Measurements from ENCODE around the gene MSI2.

Gene MSI2

GRCh38 chr17:57556977-57557376, 300.7 kb downstream of the MSI2 start:
- no peak for DNase-seq (ENCODE audit: low spot score)

- DNase-seq (ENCODE audit: low spot score), result no peak
These were observed 301.1 kb downstream of the MSI2 start for GRCh38 chr17:57557416-57557815.

- DNase-seq (ENCODE audit: low spot score), result no peak
These were observed 301.7 kb downstream of the MSI2 start for GRCh38 chr17:57557834-57558681.

GRCh38 chr17:57559226-57559625, 302.9 kb downstream of the MSI2 start:
- no peak for DNase-seq (ENCODE audit: low spot score)

GRCh38 chr17:57559634-57560318, 303.5 kb downstream of the MSI2 start:
- DNase-seq (ENCODE audit: low spot score), result no peak

GRCh38 chr17:57560319-57560705, 304.0 kb downstream of the MSI2 start:
- DNase-seq (ENCODE audit: low spot score), result no peak

GRCh38 chr17:57561072-57561861, 304.9 kb downstream of the MSI2 start:
- DNase-seq (ENCODE audit: low spot score), result no peak

GRCh38 chr17:57562184-57562698, 305.9 kb downstream of the MSI2 start:
- no peak for DNase-seq (ENCODE audit: low spot score)

GRCh38 chr17:57563958-57564357, 307.6 kb downstream of the MSI2 start:
- DNase-seq (ENCODE audit: low spot score), result no peak

- DNase-seq (ENCODE audit: low spot score), result no peak
These were observed 308.9 kb downstream of the MSI2 start for GRCh38 chr17:57565176-57565575.

- no peak for DNase-seq (ENCODE audit: low spot score)
These were observed 310.4 kb downstream of the MSI2 start for GRCh38 chr17:57566721-57567120.

GRCh38 chr17:57567251-57567650, 310.9 kb downstream of the MSI2 start:
- no peak for DNase-seq (ENCODE audit: low spot score)

GRCh38 chr17:57568340-57568739, 312.0 kb downstream of the MSI2 start:
- no peak for DNase-seq (ENCODE audit: low spot score)

GRCh38 chr17:57569021-57569420, 312.7 kb downstream of the MSI2 start:
- DNase-seq (ENCODE audit: low spot score), result no peak

GRCh38 chr17:57569853-57570252, 313.5 kb downstream of the MSI2 start:
- DNase-seq (ENCODE audit: low spot score), result no peak

GRCh38 chr17:57570724-57571344, 314.5 kb downstream of the MSI2 start:
- no peak for DNase-seq (ENCODE audit: low spot score)

- no peak for DNase-seq (ENCODE audit: low spot score)
These were observed 315.7 kb downstream of the MSI2 start for GRCh38 chr17:57572062-57572461.

GRCh38 chr17:57572600-57572999, 316.3 kb downstream of the MSI2 start:
- DNase-seq (ENCODE audit: low spot score), result no peak

- DNase-seq (ENCODE audit: low spot score), result no peak
These were observed 317.8 kb downstream of the MSI2 start for GRCh38 chr17:57574040-57574513.

- DNase-seq (ENCODE audit: low spot score), result no peak
These were observed 320.4 kb downstream of the MSI2 start for GRCh38 chr17:57576744-57577143.

- peak; percentile 85 for DNase-seq (ENCODE audit: low spot score)
These were observed 321.7 kb downstream of the MSI2 start for GRCh38 chr17:57577751-57578607.

Data from ecto neural progenitor cell (in vitro differentiated cells).